ENCODE measurements around the gene AIG1.
"Not testable (repeated sequence)": the region's sequence is repeated elsewhere in the genome, so short reads cannot be mapped to it uniquely, and the experiment has no call there.

AIG1 gene

DNA sequence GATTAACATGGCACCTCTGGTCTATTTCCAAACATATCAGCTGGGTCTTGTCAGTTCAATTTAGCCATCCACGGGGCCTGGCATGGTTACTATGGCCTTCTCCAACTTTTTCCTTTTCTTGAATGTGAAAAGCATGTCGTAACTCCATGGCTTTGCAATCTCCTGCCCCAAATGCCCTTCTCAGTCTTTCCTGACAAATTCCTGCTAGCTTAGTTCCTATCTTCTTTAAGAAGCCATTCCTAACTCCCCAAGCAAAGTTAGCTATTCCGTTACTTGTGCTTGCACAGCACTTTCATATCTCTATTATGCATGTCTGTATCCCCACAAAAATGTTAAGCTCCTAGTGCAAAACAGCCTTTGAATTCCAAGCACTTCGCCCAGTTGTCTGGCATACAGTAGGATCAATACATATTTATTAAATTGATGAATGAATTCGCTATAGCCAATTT lies 105.6 kb downstream of the AIG1 start:
- TF ChIP-seq, protein P1, sequence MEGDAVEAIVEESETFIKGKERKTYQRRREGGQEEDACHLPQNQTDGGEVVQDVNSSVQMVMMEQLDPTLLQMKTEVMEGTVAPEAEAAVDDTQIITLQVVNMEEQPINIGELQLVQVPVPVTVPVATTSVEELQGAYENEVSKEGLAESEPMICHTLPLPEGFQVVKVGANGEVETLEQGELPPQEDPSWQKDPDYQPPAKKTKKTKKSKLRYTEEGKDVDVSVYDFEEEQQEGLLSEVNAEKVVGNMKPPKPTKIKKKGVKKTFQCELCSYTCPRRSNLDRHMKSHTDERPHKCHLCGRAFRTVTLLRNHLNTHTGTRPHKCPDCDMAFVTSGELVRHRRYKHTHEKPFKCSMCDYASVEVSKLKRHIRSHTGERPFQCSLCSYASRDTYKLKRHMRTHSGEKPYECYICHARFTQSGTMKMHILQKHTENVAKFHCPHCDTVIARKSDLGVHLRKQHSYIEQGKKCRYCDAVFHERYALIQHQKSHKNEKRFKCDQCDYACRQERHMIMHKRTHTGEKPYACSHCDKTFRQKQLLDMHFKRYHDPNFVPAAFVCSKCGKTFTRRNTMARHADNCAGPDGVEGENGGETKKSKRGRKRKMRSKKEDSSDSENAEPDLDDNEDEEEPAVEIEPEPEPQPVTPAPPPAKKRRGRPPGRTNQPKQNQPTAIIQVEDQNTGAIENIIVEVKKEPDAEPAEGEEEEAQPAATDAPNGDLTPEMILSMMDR (IDR thresholded peaks at IDR 0.05; ENCODE audit: insufficient read depth, low read length, poor library complexity, severe bottlenecking): no peak
- no peaks in the 10 kb centered on the region for H3K36me3 ChIP-seq (ENCODE audit: control insufficient read depth, insufficient read depth, low read length)
- DNase-seq (ENCODE audit: extremely low read depth, insufficient read length): no peak
- H3K4me3 ChIP-seq (replicated peaks; ENCODE audit: low read depth, low read length): no peak overlapping the region
- H3K27me3 ChIP-seq (replicated peaks; ENCODE audit: control insufficient read depth, insufficient read depth, low read length): no peaks in the 10 kb centered on the region

DNA sequence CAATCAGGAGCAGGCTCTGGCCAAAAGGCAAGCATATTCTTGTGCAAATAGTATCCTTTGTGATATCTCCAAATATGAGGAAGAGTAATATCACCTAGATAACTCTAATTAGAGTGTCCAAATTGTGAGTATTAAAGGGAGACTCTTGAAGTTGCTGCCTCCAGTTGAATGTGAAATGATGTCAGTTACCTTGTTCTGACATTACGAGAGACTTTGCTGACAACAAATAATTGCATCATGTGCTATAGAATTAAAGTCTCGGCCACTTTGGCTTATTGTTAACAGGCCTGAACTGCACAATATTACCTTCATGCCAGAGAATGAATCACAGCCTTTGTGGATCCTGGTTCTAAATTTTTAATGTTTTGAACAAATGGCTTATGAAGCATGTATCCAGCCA lies 106.5 kb downstream of the AIG1 start:
- Histone ChIP-seq H3K36me3 (ENCODE audit: control insufficient read depth, insufficient read depth, low read length) (no peaks in the 10 kb centered on the region), H3K27me3 (replicated peaks; ENCODE audit: control insufficient read depth, insufficient read depth, low read length) (no peaks in the 10 kb centered on the region), H3K4me3 (replicated peaks; ENCODE audit: low read depth, low read length) (no peak overlapping the region)
- TF ChIP-seq, protein P1 (IDR thresholded peaks at IDR 0.05; ENCODE audit: insufficient read depth, low read length, poor library complexity, severe bottlenecking): no peak
- DNase-seq (ENCODE audit: extremely low read depth, insufficient read length): no peak

DNA sequence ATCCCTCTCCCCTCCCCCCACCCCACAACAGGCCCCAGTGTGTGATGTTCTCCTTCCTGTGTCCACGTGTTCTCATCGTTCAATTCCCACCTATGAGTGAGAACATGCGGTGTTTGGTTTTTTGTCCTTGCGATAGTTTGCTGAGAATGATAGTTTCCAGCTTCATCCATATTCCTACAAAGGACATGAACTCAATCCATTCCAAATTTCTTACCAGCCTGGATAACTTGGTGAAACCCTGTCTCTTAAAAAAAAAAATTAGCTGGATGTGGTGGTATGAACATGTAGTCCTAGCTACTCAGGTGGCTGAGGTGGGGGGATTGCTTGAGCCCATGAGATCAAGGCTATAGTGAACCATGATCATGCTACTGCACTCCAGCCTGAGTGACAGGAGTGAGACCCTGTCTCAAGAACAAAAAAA lies 107.7 kb downstream of the AIG1 start:
- H3K4me3 ChIP-seq (replicated peaks; ENCODE audit: low read depth, low read length); DNase-seq (ENCODE audit: extremely low read depth, insufficient read length); H3K27me3 ChIP-seq (replicated peaks; ENCODE audit: control insufficient read depth, insufficient read depth, low read length); H3K36me3 ChIP-seq (ENCODE audit: control insufficient read depth, insufficient read depth, low read length): not testable (repeated sequence)

DNA sequence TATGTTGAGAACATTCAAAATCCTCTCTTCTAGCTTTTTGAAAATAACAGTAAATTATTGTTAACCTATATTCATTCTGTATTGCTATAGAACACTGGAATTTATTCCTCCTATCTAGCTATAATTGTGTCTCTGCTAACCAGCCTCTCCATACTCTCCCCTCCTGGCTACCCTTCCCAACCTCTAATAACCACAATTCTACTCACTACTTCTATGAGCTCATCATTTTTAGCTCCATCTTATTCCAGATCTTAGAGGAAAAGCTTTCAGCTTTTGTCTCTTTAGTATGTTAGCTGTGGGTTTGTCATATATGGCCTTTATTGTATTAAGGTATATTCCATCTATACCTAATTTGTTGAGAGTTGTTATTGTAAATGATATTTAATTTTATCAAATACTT lies 108.8 kb downstream of the AIG1 start:
- TF ChIP-seq, protein P1 (IDR thresholded peaks at IDR 0.05; ENCODE audit: insufficient read depth, low read length, poor library complexity, severe bottlenecking): no peak

DNA sequence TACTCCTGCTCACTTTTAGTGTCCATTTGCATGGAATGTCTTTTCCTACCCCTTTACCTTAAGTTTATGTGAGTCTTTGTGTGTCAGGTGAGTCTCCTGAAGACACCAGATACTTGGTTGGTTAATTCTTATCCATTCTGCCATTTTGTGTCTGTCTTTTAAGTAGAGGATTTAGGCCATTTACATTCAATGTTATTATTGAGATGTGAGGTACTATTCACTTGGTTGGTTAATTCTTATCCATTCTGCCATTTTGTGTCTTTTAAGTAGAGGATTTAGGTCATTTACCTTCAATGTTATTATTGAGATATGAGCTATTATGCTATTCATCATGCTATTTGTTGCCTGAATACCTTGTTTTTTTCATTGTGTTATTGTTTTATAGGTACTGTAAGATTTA lies 113.8 kb downstream of the AIG1 start:
- no peak overlapping the region for H3K4me3 ChIP-seq (replicated peaks; ENCODE audit: low read depth, low read length)
- TF ChIP-seq, protein P1 (IDR thresholded peaks at IDR 0.05; ENCODE audit: insufficient read depth, low read length, poor library complexity, severe bottlenecking): no peak
- H3K36me3 ChIP-seq (ENCODE audit: control insufficient read depth, insufficient read depth, low read length): no peaks in the 10 kb centered on the region; the same call in 1 of the 2 replicates
- H3K27me3 ChIP-seq (replicated peaks; ENCODE audit: control insufficient read depth, insufficient read depth, low read length): no peaks in the 10 kb centered on the region
- no peak for DNase-seq (ENCODE audit: extremely low read depth, insufficient read length)

More for the DNA sequence above, 108.8 kb downstream of the AIG1 start:
- DNase-seq (ENCODE audit: extremely low read depth, insufficient read length): no peak
- Histone ChIP-seq H3K36me3 (ENCODE audit: control insufficient read depth, insufficient read depth, low read length) (no peaks in the 10 kb centered on the region), H3K27me3 (replicated peaks; ENCODE audit: control insufficient read depth, insufficient read depth, low read length) (no peaks in the 10 kb centered on the region), H3K4me3 (replicated peaks; ENCODE audit: low read depth, low read length) (no peak overlapping the region)

DNA sequence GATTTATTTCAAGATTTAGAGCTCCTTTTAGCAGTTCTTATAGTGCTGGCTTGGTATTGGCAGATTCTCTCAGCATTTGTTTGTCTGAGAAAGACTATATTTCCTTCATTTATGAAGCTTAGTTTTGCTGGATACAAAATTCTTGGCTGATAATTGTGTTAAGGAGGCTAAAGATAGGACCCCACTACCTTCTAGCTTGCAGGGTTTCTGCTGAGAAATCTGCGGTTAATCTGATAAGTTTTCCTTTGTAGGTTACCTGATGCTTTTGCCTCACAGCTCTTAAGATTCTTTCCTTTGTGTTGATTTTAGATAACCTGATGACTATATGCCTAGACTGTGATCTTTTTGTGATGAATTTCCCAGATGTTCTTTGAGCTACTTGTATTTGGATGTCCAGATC lies 114.3 kb downstream of the AIG1 start:
- TF ChIP-seq, protein P1 (IDR thresholded peaks at IDR 0.05; ENCODE audit: insufficient read depth, low read length, poor library complexity, severe bottlenecking): no peak
- Histone ChIP-seq H3K27me3 (replicated peaks; ENCODE audit: control insufficient read depth, insufficient read depth, low read length) (no peaks in the 10 kb centered on the region), H3K4me3 (replicated peaks; ENCODE audit: low read depth, low read length) (no peak overlapping the region), H3K36me3 (ENCODE audit: control insufficient read depth, insufficient read depth, low read length) (no peaks in the 10 kb centered on the region; the same call in 1 of the 2 replicates)
- DNase-seq (ENCODE audit: extremely low read depth, insufficient read length): no peak
